ENCODE data around the gene ATP8B4.

The ATP8B4 gene

DNA sequence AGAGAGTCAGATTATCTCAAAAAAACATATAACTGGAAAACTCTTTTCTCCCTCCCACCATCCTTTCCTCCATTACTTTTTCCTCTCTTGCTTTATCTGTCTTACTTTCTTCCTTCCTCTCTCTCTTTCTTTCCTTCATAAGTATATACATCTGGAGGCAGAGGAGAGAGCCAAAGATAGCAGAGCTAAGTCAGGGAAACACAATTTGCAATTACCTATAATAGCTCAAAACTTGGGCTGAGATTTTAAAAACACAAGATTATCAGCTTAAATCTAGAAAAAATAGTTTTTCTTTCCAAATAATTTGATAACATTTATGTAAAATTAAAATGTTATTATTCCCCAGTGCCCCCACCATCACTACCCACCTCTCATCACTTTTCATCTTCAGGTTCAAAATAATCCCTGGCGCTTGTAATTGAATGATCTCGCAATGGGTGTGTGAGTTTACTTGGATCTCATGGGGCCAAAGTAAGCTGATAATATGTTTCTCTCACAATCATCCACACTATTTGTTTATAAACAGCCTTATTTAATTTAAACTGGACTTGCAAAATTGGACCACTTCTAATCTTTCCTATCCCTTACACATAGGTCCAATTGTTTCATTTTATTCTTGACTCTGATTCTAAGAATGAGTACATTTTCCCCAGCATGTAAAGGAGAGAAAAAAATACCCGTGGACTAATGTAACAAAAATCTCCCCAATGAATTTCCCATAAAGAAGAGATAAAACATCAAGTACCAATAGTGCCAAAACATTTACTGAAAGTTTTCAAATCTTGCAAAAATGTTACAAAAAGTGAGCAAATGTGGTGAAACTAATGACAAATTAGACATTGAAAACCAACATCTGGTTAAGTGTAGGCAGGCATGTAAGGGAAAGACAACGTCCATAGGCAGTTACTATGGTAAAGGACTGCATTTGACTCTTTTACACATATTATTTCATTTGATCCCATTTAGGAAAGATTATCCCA is 261.2 kb downstream of the ATP8B4 start:
- no peak for DNase-seq (ENCODE audit: low spot score)

DNA sequence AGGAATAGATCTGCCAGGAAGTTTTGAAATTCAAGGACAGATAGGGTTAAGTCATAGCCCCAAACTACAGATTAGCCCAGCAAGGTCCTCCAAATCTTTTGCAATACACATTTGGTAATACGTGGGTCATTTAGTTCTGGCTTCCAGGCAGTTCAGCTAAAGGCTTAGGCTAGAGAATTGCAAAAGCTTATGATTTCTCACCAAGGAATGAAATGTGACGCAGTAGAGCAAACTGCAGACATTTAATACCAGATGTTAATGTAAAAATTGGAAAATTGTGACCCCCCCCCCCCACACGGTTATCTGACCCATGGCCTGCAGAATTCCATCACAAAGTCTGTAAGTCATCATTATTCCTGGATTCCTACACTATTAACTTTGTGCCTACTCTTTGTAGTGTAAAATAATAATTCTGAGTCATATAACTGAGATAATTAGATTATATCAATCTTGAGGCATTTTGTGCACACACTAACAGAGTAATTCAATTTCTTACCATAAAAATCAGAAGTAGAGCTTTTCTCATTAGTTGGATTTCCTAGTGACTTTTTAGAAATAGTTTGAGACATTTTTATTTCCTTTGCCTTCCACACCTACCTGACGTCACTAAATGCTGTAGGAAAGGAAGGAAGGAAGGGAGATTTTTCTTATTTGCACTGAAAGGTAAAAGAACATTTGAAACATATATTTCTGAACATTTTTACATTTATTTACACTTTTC is 263.0 kb downstream of the ATP8B4 start:
- peak; percentile 82 for DNase-seq (ENCODE audit: low spot score)

DNA sequence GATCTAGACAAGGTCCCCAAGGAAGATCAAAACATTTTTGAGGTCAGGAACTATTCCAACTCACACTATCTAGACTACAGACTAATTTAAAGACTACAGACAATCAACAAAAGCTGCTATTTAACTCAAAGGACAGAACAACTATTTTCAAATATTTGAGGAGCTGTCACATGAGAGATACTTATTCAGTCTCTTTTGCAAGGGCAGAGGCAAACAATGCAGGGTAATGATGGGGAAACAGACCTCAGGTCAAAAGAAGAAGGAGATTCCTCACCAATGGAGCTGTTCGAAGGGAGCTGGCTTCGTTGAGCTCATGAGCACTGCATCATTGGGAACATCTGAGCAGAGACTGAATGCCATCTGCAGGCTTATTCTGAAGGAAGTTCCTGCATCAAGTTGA is 266.3 kb downstream of the ATP8B4 start:
- no peak for DNase-seq (ENCODE audit: low spot score)

DNA sequence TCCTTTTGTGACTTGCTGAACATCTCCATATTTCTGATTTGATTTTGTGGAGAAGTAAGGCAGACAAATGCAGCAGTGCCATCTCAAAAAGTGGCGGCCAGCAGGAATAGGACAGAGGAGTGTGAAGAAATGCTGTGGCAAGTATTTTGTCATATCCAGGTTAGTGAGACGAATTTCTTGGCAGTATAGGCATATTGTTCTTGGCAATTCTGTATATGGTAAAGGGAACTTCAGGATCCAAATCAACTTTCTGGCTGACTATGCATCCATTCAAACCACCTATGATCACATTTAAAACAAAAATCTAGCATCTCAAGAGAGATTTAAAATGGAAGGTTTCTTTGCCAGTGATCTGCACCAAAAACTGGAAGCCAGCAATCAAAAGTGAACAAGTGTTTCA is 270.2 kb downstream of the ATP8B4 start:
- no peak for DNase-seq (ENCODE audit: low spot score)

DNA sequence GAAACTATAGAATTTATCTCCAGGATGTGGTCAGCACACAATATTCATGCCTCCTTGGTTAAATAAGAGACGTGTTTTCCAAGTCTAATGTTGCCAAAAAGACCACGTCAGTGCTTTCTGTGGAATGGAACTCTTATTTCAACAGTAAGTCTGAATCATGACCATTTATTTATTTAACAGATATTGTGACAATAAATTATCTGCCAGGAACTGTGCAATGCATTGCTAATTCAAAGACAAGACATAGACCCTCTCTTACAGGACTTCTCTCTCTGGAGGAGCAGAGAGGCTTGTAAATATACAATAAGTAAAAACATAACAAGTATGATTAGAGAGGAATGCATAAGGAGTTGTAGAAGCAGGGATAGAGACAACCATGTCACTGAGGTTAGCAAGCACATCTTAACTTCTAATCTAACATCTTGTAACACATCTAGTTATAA is 270.7 kb downstream of the ATP8B4 start:
- DNase-seq (ENCODE audit: low spot score) = peak; percentile 61

DNA sequence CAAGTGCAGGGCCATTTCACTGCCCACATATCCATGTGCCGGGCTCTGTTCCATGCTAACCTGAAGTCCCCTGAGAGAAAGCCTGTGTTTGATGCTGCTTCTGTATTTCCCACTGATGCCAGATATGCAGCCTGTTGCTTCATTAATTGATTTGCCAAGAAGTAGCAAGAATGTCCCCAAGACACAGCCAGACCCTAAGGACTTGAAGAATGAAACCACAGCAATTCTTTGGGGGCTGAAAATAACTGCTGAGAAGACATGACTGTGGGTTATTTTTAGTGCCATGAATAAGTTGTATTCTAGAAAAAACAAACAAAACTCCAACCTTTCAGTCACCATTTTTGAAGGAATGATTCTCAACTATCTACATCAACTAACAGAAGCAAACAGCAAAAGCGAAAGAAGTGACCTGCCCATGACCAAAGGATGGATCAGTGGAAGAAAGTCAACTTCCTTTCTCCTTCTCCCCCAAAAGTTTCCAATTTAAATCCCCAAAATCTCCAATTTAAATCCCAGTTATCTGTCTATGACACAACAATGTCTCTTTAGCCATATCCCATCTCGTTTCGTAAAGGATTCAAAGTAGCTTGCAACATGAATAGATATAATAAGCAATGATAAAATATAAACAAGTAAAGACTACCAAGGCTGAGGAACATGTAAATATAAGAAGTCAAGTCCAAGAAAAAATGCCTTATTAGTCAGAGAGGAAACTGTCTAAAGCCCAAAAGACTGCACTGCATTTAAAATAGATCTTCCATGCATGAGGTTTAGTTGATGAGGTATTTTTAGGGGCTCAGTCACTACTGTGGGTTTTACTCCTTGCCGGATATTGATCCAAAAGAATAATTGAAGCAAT is 271.4 kb downstream of the ATP8B4 start:
- DNase-seq (ENCODE audit: low spot score) = peak; percentile 24

DNA sequence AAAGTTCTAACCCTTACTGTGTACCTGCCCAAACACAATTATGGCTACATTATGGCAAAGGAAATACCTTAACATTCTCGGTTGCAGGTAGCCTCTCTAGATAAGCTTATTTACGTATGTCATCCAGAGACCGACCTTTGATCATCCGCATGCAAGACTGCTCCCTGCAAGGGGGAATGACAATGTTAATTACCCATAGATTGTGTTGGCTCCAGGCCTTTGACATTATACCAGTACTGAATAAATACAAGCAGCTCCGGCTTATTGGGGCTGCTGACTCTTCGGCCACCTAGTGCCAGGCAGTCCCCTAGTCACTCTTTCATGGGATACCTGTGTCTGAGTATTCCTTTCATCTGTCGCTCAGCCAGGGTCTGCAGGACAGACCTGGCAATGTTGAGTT is 274.6 kb downstream of the ATP8B4 start:
- DNase-seq (ENCODE audit: low spot score) = no peak

DNA sequence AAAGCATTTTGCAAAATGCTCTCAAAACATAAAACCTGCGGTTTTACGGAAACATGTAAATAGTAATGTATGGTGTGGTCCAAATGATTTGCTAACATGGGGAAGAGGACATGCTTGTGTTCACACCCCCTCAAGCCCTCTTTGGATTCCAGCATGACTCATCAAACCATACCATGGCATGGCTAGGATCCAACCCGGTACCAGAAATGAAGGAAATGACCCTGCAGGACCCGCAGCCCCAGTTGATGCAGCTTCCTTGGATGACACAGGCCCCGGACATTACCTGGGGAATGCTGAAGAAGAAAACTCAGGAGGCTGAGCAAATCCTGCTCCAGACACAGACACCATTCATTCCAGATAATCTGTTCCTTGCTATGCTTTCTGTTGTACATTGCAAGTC is 275.3 kb downstream of the ATP8B4 start:
- DNase-seq (ENCODE audit: low spot score) = no peak

DNA sequence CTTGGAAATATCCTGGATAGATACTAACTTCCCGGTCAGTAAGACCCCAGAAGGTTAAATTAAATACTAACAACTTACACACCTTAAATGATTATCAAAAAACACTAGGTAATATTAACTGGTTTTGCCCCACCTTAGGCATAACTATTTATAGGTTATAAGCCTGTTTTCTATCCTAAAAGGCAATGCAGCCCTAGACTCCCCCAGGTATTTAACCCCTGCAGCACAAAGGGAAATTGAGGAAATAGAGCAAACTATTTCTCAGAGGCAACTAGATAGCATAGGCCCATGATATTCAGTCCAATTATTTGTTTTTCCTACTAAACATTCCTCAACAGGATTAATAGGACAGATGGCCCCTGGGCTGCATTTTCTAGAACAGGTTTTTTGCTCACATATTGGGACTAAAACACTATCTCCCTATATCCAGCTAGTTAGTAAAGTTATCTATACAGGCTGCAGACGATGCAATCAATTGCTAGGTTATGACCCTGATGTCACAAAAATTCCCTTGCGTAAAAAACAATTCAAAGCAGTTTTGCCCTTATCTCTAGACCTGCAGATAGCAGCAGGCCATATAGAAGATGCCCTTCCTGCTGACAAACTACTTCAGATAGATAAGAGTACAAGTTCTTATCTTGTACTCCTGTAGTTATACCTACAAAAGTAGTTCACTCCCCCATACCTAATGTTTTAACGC is 276.9 kb downstream of the ATP8B4 start:
- DNase-seq (ENCODE audit: low spot score) = no peak

DNA sequence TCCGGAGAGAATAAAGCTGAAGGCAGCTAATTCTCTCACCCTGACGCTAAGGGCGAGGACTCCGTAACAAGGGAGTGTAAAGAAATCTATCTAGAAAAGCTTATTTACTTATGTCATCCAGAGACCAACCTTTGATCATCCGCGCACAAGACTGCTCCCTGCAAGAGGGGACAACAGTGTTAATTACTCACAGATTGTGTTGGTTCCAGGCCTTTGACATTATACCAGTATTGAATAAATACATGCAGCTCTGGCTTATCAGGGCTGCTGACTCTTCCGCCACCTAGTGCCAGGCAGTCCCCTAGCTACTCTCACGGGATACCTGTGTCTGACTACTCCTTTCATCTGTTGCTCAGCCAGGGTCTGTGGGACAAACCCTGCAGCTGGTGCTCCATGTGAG is 286.5 kb downstream of the ATP8B4 start:
- no peak for DNase-seq (ENCODE audit: low spot score)

DNA sequence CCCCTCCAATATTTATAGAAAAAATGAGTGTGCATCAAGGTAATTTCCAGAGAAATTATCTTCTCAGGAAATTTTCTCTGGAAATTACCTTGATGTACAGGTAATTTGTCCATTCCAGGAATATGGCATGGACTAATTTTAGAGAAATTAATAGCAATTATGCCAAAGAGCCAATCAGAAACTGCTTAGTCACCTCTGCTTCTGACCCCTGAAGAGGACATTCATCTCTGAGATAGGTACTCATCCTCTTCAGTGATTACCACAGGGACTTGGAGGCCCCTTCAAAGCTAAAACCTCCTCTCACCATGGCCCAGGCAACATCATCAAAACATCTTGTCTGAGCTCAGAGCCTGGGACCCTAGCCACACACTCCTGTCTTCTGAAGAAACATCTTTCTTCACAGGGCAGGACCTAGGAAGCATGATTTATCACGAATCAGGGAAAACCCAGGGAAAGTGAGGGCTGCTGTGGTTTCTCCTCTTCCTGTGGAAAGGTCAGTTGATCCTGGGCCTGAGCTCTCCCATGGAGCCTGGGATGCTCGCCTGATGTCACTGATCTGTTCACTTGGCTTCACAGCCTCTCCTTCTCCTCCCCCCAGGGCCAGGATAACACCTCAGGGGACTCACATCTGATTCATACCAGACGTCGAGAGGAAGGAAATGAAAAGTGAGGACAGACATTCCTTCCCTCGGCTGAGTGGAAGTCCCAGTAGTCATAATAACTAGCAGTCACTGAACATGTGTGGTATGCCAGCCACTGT is 287.6 kb downstream of the ATP8B4 start:
- peak; percentile 90 for DNase-seq (ENCODE audit: low spot score)

DNA sequence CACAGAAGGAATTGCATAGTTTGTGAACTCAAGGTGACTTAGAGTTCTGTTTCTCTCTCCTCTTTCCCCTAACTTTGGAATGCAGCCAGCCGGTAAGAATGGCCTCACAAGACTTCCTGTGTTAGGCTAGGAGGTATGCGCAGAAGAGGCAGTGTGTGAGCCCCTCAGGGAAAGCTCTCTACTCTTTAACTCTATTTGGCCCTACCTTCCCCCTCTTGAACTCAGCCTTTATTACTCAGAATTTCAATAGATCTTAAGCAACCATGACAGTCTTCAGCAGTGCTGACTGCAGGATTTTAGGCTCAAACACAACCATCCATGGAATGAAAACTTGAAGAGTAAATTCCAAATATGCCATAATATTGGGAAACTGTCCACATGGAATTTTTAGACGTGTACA is 288.6 kb downstream of the ATP8B4 start:
- peak; percentile 39 for DNase-seq (ENCODE audit: low spot score)

DNA sequence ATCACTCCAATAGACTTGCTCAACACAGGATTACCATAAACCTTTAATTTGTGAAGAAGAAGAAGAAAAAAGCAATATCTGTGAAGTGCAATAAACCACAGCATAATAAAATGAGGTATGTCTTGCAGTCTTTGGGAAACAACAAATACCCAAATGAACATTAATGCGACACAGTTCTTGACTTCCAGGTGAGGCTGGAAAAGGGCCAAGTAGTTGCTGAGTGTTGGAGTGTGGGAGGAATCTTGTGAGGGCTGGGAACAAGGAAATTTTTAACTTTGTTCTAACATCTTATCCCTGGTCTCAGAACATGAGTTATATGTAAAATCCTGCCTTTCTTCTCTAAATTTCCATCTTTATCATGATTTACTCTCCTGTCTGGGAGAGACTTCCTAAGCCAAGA is 291.7 kb downstream of the ATP8B4 start:
- DNase-seq (ENCODE audit: low spot score) = no peak

DNA sequence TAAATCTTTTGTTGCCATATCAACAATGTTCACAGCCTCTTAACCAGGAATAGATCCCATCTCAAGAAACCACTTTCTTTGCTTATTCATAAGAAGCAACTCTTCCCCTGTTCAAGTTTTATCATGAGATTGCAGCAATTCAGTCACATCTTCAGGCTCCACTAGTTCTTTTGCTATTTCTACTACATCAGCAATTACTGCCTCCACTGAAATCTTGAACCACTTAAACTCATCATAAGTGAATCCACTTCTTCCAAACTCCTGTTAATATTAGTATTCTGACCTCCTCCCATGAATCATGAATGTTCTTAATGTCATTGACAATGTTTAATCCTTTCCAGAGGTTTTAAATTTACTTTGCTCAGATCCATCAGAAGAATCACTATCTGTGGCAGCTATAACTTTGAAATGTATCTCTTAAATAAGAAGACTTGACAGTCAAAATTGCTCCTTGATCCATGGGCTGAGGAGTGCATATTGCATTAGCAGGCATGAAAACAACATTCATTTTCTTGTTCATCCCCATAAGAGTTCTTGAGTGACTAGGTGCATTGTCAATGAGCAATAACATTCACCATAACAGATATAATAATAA is 292.3 kb downstream of the ATP8B4 start:
- DNase-seq (ENCODE audit: low spot score) = no peak

DNA sequence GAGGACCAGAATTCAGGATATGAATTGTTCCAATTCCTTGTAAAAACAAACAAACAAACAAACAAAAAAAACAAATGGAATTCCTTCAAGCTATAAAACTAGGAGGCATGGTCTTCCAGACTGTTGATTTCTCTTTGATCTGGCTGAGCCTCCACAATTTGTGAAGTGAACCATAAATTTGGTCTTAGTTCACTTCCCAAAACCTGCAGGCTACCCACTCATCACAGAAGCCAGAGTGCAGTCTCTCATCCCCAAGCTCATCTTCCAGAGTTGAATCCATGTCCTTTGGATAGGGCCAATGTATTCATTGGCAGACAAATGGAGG is 294.3 kb downstream of the ATP8B4 start:
- no peak for DNase-seq (ENCODE audit: low spot score)

DNA sequence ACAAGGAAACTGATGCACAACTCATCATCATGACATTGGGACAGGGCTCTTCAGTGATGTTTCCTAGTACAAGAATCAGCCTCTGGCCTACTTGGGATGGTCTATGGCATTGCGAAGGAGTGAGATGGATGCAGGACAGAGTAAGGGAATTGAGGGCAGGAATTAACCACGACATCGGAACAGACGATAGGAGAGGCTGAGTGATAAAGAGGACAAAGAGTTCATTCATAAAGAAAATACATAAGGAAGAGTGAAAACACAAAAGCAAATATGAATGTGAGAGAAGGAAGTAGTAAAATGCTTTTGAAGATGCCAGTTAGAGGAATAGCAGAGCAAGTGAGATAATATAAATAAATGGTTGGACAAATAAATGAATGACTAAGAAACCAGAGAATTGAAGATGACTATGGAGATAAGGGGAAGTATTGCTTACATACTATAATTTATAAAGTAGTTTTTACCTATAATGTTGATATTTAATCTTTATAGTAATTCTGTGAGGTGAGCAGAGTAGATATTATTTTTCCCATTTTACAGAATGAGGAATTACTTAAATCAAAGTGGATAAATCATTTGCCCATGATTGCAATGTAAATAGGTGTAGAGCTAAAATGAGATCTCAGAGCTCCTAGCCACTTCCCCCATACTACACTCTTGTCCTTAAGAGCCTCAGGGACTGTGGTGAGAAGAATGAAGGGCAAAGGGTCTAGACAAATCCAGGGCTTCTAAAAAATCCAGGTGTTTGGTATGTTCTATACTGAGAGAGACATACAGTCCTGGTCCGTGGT is 294.9 kb downstream of the ATP8B4 start:
- no peak for DNase-seq (ENCODE audit: low spot score)

DNA sequence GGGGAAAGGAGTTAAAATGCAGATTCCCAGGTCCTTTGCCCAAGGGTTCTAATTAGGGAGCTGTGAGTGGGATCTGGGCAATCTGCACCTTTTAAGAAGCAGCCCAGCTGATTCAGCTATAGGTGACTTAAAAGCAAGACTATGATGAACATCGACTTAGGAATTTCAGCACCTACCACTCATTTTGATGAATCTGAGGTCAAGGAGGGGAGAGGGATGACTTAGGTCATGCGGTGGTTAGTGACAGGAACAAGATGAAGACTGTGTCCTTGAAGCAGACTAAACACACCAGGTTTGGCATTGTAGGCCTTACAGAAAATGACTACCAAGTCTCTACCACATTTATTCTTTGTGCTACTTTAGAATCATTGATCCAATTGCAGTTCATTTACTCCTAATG is 301.9 kb downstream of the ATP8B4 start:
- no peak for DNase-seq (ENCODE audit: low spot score)

DNA sequence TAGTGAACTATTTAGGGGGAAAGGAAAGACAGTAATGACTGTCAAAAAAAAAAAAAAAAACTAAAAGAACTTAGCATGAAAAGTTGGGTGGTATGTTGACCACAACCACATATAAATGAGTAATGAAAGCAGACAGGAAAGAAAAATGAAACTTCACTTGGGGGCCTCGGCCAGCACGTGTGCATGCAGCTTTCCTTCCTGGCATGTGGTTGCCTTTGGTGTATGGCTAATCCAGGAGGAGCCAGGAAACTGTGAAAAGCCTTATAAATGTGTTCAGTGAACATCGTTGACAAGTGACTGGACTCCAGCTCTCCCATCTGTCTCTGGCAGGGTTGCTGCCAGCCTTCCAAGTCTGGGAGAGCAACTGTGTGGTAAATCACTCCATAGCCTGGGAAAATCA is 303.1 kb downstream of the ATP8B4 start:
- DNase-seq (ENCODE audit: low spot score) = peak; percentile 85

DNA sequence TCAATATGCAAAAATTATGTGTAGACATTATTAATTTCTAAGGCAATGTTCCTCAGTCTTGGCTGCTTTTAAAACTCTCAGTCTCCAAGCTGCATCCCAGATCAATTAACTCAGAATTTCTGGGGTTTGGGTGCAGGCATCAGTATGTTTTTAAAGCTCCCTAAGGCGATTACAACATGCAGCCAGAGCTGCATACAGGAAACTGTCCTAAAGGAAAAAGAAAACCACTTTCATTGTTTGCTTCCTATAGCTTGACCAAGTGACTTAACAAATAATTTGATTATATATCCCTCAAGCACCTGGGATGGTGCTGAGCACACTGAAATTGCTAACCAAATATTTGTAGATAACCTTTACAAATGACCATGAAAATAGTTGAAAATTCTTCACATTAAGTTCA is 303.5 kb downstream of the ATP8B4 start:
- DNase-seq (ENCODE audit: low spot score) = no peak

DNA sequence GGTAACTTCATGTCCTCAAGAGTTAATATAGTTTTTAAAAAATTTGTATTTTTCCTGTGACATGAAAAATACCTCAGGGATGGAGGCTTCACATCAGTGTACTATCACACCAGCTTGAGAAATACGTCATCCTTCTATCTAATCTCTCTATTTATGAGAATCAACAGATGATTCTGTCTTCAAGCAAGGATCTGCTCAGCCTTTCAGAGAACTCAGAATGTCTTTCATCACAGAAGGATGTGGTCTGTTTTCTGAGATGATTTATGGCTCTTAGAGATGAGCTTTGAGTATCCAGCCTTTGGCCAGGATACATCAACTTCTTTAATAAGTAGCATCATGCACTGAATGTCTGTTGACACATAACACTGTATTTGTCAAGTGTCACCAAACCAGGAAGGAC is 304.3 kb downstream of the ATP8B4 start:
- DNase-seq (ENCODE audit: low spot score) = no peak

Measured in AG20443 (cell line).